ENCODE measurements around the gene ERC2.
"Not testable (repeated sequence)": the region's sequence is repeated elsewhere in the genome, so short reads cannot be mapped to it uniquely, and the experiment has no call there.

ERC2 gene

GRCh38 chr3:56053727-56054126, 414.5 kb downstream of the ERC2 start:
- no peak for DNase-seq

- DNase-seq, result no peak
Measured at GRCh38 chr3:56052188-56052587, 416.1 kb downstream of the ERC2 start.

- DNase-seq, result no peak
Measured at GRCh38 chr3:56051052-56051451, 417.2 kb downstream of the ERC2 start.

- DNase-seq, result no peak
Measured at GRCh38 chr3:56048946-56049345, 419.3 kb downstream of the ERC2 start.

DNA sequence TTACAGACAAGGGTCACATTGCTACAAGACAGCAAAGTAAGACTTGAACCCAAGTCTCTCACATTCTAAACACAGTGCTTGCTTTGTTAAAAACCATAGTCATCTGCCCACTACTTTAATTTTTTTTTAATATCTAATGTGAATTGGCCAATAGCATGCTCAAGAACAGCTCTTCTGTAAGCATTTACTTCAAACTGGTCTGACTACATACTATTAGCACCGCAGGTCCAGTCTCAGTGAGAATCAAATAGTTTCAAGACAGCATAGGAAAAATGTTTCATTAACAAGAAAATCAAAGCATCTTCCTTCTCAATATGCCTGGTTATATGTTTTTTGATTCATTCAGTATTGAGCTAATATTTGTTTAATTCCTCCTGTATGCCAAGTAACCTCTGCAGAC, 419.9 kb downstream of the ERC2 start:
- DNase-seq, result no peak

- no peak for DNase-seq
Measured at GRCh38 chr3:56042326-56042951, 425.8 kb downstream of the ERC2 start.

DNA sequence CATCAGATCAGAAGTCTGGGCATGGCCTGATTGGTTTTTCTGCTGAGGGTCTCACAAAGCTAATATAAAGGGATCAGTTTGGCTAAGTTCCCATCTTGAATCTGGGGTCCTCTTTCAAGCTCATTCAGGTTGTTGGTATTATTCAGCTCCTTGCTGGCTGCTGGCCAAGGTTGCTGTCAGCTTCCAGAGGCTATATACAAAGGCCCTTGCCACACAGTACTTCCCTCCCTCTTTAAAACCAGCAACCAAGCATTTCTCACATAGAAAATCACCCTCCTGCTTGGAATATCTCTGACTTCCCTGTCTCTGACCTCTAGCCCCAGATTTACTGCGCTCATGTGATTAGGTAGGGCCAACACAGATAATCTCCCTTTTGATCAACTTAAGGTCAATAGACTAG, 442.9 kb downstream of the ERC2 start:
- no peak for DNase-seq

DNA sequence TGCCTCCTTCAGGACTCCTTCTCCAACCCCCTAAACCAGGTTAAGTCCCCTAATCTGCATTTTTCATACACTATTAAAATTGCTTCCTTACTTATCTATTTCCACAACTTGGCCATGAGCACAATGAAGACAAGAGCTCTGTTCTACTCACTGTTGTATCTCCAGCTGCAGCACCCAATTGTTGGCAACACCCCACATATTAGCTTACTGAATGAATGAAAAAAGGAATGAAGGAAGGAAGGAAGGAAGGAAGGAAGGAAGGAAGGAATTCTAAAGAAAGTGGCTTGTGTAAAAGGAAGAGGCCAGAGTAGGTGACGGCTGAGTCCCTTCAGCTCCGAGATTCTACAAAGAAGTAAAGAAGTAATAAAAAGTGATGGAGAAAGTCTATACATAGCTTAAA, 444.7 kb downstream of the ERC2 start:
- DNase-seq, result no peak

DNA sequence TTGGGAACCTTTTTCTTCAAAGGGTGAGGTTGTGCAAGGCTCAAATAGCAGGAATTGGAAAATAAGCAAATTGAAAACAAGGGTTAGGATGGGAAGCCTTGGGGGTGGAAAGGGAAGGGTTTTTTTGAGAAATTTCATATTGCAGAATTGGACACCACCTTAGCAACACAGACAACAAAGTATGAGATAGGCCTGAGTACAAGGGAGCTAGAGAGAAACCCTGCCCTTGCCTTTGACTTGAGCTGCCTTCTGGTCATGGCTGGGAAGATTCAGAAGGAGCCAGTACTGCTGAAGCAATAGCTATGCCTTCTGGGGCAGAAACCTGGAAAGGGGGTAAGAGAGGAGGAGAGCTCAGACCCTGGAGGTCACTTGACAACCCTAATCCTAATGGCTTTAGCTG, 445.6 kb downstream of the ERC2 start:
- DNase-seq, result no peak

- no peak for DNase-seq
Measured at GRCh38 chr3:56019490-56020146, 448.6 kb downstream of the ERC2 start.

DNA sequence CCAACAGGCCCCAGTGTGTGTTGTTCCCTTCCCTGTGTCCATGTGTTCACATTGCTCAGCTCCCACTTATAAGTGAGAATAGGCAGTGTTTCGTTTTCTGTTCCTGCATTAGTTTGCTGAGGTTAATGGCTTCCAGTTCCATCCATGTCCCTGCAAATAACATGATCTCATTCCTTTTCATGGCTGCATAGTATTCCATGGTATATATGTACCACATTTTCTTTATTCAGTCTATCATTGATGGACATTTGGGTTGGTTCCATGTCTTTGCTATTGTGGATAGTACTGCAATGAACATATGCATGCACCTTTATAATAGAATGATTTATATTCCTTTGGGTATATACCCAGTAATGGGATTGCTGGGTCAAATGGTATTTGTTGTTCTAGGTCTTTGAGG, 452.9 kb downstream of the ERC2 start:
- DNase-seq, result not testable (repeated sequence)

DNA sequence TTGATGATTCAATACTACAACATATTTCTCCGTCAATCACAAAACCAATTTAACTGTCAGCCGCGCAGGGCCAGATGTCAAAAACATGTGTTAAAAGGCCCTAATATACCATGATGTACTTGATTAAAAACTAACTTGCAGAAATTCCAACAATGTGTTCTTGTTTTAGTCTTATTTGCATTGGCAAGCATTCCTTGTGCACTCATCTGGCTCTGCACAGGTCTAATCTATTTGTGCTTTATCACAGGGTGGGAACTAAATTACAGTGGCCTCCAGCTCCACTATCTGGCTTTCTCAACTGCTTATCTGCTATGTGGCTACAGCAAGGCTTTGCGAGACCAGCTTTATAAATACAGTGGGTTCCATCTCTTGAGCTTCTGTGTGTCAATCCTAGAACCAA, 455.5 kb downstream of the ERC2 start:
- DNase-seq, result no peak

GRCh38 chr3:56005196-56005805, 463.0 kb downstream of the ERC2 start:
- DNase-seq, result no peak

DNA sequence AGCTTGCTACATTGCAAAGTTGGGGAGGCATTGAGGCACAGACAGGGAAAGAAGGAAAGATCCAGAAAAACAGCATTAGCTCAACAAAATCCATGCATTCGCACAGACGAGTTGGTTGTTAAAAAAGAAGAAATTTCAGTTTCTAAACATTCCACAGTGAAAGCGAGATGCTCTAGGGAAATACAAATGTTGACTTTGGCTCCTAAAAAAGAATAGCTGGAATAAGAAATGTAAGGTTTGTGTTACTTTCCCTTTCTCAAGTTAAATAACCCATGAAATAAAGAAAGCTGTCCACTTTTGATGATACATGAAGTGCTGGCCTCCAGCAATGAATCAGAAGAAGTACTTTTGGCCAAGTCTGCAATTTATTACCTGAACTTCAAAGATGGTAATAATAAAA, 465.1 kb downstream of the ERC2 start:
- no peak for DNase-seq

DNA sequence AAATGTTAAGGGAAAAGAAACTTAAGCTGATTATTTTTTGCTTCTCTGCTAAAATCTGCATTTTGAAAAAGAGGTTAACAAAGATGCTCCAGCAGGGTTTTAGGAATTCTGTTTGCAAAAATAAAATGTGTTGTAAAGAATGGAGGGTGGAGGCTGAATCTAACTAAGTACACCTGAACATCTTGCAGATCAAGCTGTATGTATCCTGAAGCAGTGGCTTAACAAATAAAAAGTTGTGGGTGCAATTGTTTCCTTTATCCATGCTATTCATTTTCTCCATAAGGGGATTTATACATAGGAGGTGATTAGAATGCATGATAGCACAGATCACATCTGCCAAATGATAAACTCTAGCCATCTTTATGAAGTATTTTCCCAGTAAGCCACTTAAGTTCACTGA, 466.3 kb downstream of the ERC2 start:
- DNase-seq, result no peak

GRCh38 chr3:56001537-56001936, 466.7 kb downstream of the ERC2 start:
- DNase-seq, result no peak

- no peak for DNase-seq
Measured at GRCh38 chr3:55989366-55989765, 478.9 kb downstream of the ERC2 start.

GRCh38 chr3:55988905-55989304, 479.4 kb downstream of the ERC2 start:
- no peak for DNase-seq

DNA sequence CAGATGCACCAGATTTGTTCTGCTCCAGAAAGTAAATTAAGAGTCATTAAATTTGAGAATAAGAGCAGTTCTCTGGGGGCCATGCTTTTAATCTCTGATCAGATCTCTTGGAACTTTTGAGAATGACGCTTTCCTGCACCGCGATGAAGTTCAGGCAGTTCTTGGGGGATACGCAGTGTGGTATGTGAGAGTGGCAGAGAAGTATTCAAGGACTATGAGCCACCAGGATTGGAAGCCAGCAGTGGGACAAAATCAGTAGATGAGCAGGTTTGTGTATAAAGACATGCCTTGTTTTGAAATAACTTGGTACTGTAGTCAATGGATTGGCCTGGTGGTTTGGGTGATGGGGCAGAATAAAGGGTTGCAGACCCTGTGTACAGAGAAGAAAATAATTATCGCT, 483.6 kb downstream of the ERC2 start:
- no peak for DNase-seq

DNA sequence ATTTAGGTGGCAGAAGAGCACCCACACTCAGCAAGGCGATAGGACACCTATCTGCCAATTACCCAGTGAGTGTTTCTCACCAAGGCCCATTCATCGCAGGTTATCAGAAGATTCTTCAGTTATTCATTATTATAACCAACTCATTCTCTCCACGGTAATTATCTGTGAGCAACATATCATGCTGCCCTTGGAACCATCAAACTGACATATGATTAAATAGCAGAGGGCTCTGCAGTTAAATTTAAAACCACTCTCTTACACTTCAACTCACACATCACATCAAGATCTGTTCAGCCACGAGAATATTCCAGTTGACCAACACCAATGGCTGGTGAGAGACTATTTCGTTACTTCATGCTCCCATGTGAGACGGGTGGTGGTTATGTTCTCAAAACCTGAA, 489.3 kb downstream of the ERC2 start:
- no peak for DNase-seq

- DNase-seq, result no peak
Measured at GRCh38 chr3:55974421-55975165, 493.7 kb downstream of the ERC2 start.

DNA sequence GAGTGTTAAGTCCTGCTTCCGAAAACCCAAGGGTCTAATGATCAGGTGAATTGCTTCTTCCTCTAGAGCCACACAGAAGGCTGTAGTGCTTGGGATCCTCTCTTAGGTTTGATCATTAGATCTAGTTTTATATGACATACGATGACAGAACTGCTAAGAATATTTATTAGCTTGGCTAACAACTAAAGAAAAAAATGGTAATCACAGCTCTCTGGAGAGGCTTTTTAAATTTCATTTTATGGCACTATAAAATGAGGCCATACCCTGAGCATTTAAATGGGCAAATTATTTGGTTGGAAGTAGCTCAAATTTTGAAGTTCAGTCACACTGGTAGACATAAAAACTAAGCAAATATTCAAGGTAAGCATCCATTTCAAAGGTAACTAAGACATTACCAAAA, 498.6 kb downstream of the ERC2 start:
- DNase-seq, result no peak

- DNase-seq, result no peak
Measured at GRCh38 chr3:55968331-55968730, 499.9 kb downstream of the ERC2 start.

DNA sequence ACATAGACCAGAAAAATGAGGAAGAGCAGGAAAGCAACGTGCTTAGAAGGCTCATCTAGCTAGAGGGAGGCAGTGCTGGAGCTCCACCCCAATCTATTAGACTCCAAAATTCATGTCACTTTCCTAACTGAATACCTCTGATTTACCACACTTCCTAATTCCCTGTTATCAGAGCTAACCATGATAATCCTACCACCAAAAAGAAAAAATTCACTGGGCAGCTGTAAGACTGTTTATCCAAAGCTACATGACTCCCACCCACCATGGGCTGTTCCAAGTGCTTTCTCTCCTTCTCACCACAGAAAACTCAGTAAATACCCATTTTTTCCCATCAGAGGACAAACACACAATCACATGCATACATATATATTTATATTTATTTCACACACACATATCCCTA, 501.7 kb downstream of the ERC2 start:
- DNase-seq, result no peak

All from activated naive CD4-positive, alpha-beta T cell treated with anti-CD3 and anti-CD28 coated beads, Interleukin-2, amount 50 U/mL, for 16 hours (primary cell).